A549 (cell line): Measurements from ENCODE around the gene ARAP2. TPM values are rescaled to one million over a fixed set of nuclear protein-coding genes. Genes with fewer than 3 reads are reported as not detected.

ENCODE experiments used
- ATAC-seq, 2 experiments: fragments of 200-7000 bp in 1 of 2; fragments of >200 bp in 1 of 2; cut with Nextera tagmentation in 1 of 2; cut with Tn5 transposase in 1 of 2; 3 replicates each; pipeline versions ENCODE4 v1.8.0 to v1.9.1; 2018 to 2020; ENCODE audit warnings: mild to moderate bottlenecking in 1 of 2, moderate library complexity in 1 of 2
- CTCF ChIA-PET: fragments of 300-600 bp; sonication (Branson Sonifier 250); formaldehyde crosslinking; extraction: SDS; loops from one replicate; lab custom pipeline; 2021; ENCODE audit warnings: antibody characterized with exemption, inconsistent platforms; lab: Yijun Ruan, JAX
- POLR2A ChIA-PET: fragments of 350-600 bp; formaldehyde crosslinking; extraction: SDS; loops from one replicate; lab custom pipeline; 2021; ENCODE audit warnings: antibody characterized with exemption, inconsistent platforms; lab: Yijun Ruan, JAX
- DNase-seq, 2 experiments: peaks; one replicate each; pipeline versions ENCODE4 v3.0.0 to v3.0.0-alpha.2; 2011 to 2016; ENCODE audit warnings: low read depth in 1 of 2, low spot score in 1 of 2
- FAIRE-seq: peaks from 2 replicates; lab custom pipeline; 2011; peaks lifted over from hg19 to GRCh38; lab: Jason Lieb, UNC
- H3K27ac ChIP-seq, 2 experiments: fragments of >200 bp; sonication (Bioruptor Twin); formaldehyde crosslinking; 3 replicates each; pipeline ENCODE4 v1.5.1; 2016 to 2017
- H3K4me1 ChIP-seq: fragments of >200 bp; sonication (Bioruptor Twin); formaldehyde crosslinking; 3 replicates; pipeline ENCODE4 v1.6.1; 2016
- H3K4me2 ChIP-seq: fragments of >200 bp; sonication (Bioruptor Twin); formaldehyde crosslinking; 3 replicates; pipeline ENCODE4 v1.6.1; 2016
- H3K4me3 ChIP-seq: fragments of >200 bp; sonication (Bioruptor Twin); formaldehyde crosslinking; 3 replicates; pipeline ENCODE4 v1.5.1; 2016
- H3K9me3 ChIP-seq: fragments of >200 bp; sonication (Bioruptor Twin); formaldehyde crosslinking; 3 replicates; pipeline ENCODE4 v1.6.1; 2016
- ATOH8 ChIP-seq: fragments of 250-450 bp; sonication (Bioruptor Pico); IDR thresholded peaks from 2 replicates; pipeline ENCODE4 v1.5.0; 2020; ENCODE audit warnings: low read depth, mild to moderate bottlenecking, moderate library complexity
- BCL3 ChIP-seq: fragments of >200 bp; sonication (Bioruptor Twin); formaldehyde crosslinking; IDR thresholded peaks from 3 replicates; pipeline ENCODE4 v1.6.1; 2016
- CEBPB ChIP-seq, 2 experiments: fragments of >200 bp in 1 of 2; sonication (Bioruptor Twin) in 1 of 2; formaldehyde crosslinking in 1 of 2; IDR thresholded peaks; 2 replicates each; pipeline ENCODE4 v1.6.1; 2012 to 2016
- EHMT2 ChIP-seq: fragments of 200-600 bp; sonication (generic); IDR thresholded peaks from 2 replicates; pipeline ENCODE4 v1.6.1; 2016; ENCODE audit warnings: antibody characterized with exemption, low read depth, mild to moderate bottlenecking, moderate library complexity
- EP300 ChIP-seq, 2 experiments: fragments of >200 bp; sonication (Bioruptor Twin); formaldehyde crosslinking; IDR thresholded peaks; 2 replicates in 1 of 2; 3 replicates in 1 of 2; pipeline ENCODE4 v1.6.1; 2016 to 2017
- ESRRA ChIP-seq: fragments of 150-350 bp; IDR thresholded peaks from 2 replicates; pipeline ENCODE4 v1.6.1; 2014; ENCODE audit warnings: mild to moderate bottlenecking, low read length, borderline replicate concordance
- FOSL2 ChIP-seq, 2 experiments: fragments of 450-650 bp in 1 of 2; fragments of >200 bp in 1 of 2; sonication (Bioruptor Twin) in 1 of 2; formaldehyde crosslinking; IDR thresholded peaks; 2 replicates each; pipeline versions ENCODE4 v1.5.0 to v1.6.1; 2016 to 2020; ENCODE audit warnings: mild to moderate bottlenecking in 1 of 2, moderate library complexity in 1 of 2
- FOXS1 ChIP-seq: fragments of 250-450 bp; sonication (Bioruptor Pico); IDR thresholded peaks from 2 replicates; pipeline ENCODE4 v1.5.0; 2020; ENCODE audit warnings: mild to moderate bottlenecking, moderate library complexity
- HEYL ChIP-seq: fragments of 250-450 bp; sonication (Bioruptor Pico); IDR thresholded peaks from 2 replicates; pipeline ENCODE4 v1.8.0; 2021; ENCODE audit warnings: mild to moderate bottlenecking, moderate library complexity
- HMGXB4 ChIP-seq: fragments of 250-450 bp; sonication (Bioruptor Pico); IDR thresholded peaks from 2 replicates; pipeline ENCODE4 v1.5.0; 2021; ENCODE audit warnings: mild to moderate bottlenecking, moderate library complexity, borderline replicate concordance
- HOXA7 ChIP-seq: fragments of 250-450 bp; sonication (Bioruptor Pico); IDR thresholded peaks from 2 replicates; pipeline ENCODE4 v1.5.0; 2020; ENCODE audit warnings: mild to moderate bottlenecking, moderate library complexity
- HOXB13 ChIP-seq: fragments of 250-450 bp; sonication (Bioruptor Pico); IDR thresholded peaks from 2 replicates; pipeline ENCODE4 v1.5.0; 2020; ENCODE audit warnings: low read depth, mild to moderate bottlenecking, moderate library complexity
- JUN ChIP-seq, 2 experiments: fragments of >200 bp; sonication (Bioruptor Twin); formaldehyde crosslinking; IDR thresholded peaks; 2 replicates in 1 of 2; 3 replicates in 1 of 2; pipeline ENCODE4 v1.6.1; 2016 to 2017
- JUNB ChIP-seq: fragments of >200 bp; sonication (Bioruptor Twin); formaldehyde crosslinking; IDR thresholded peaks from 2 replicates; pipeline ENCODE4 v1.6.1; 2016
- KDM5A ChIP-seq: fragments of 200-600 bp; sonication (generic); IDR thresholded peaks from 2 replicates; pipeline ENCODE4 v1.6.1; 2016; ENCODE audit warnings: antibody characterized with exemption, mild to moderate bottlenecking
- MAFK ChIP-seq: fragments of 450-650 bp; IDR thresholded peaks from 2 replicates; pipeline ENCODE4 v1.6.1; 2014; ENCODE audit not compliant: partially characterized antibody
- MAX ChIP-seq: IDR thresholded peaks from 2 replicates; pipeline ENCODE4 v1.6.1; 2012
- MAZ ChIP-seq: fragments of 150-350 bp; IDR thresholded peaks from 2 replicates; pipeline ENCODE4 v1.6.1; 2014; ENCODE audit warnings: antibody characterized with exemption, low read depth, low read length, borderline replicate concordance
- NR3C1 ChIP-seq: fragments of >200 bp; sonication (Bioruptor Twin); formaldehyde crosslinking; IDR thresholded peaks from 3 replicates; pipeline ENCODE4 v1.6.1; 2017
- PBX3 ChIP-seq: IDR thresholded peaks from 2 replicates; pipeline ENCODE4 v1.6.1; 2012
- POLR2A ChIP-seq: IDR thresholded peaks from 2 replicates; pipeline ENCODE4 v1.6.1; 2012; ENCODE audit warnings: mild to moderate bottlenecking, low read length
- POLR2AphosphoS2 ChIP-seq: conservative IDR thresholded peaks from 2 replicates; pipeline ENCODE4 v1.6.1; 2012; ENCODE audit warnings: low read length, improper control_type of control experiment, inconsistent platforms
- RARB ChIP-seq: fragments of 250-450 bp; sonication (Bioruptor Pico); IDR thresholded peaks from 2 replicates; pipeline ENCODE4 v1.8.0; 2021; ENCODE audit warnings: mild to moderate bottlenecking, moderate library complexity
- SREBF2 ChIP-seq: fragments of 450-650 bp; IDR thresholded peaks from 2 replicates; pipeline ENCODE4 v1.6.1; 2014; ENCODE audit warnings: mild to moderate bottlenecking, moderate library complexity
- TFCP2L1 ChIP-seq: fragments of 250-450 bp; sonication (Bioruptor Pico); IDR thresholded peaks from 2 replicates; pipeline ENCODE4 v1.5.0; 2021; ENCODE audit warnings: mild to moderate bottlenecking
- USF2 ChIP-seq: fragments of 450-650 bp; IDR thresholded peaks from 2 replicates; pipeline ENCODE4 v1.6.1; 2014; ENCODE audit warnings: antibody characterized with exemption
- ZC3H11A ChIP-seq: fragments of 450-650 bp; IDR thresholded peaks from 2 replicates; pipeline ENCODE4 v1.6.1; 2014; ENCODE audit warnings: antibody characterized with exemption, mild to moderate bottlenecking
- ZSCAN20 ChIP-seq: fragments of 250-450 bp; sonication (Bioruptor Pico); IDR thresholded peaks from 2 replicates; pipeline ENCODE4 v1.8.0; 2022; ENCODE audit warnings: mild to moderate bottlenecking, moderate library complexity
- WGBS: methylation state at CpG from one replicate; pipeline ENCODE4 v1.1.6; 2017; ENCODE audit errors: missing lambda C conversion rate; 5-methylcytosine and 5-hydroxymethylcytosine counted together
- polyA plus RNA-seq, 4 experiments: library from polyadenylated mRNA; depleted of rRNA in 3 of 4; stranded (reverse); fragments of >200 nt; fragmentation: RNase III in 1 of 4; extraction: RNeasy Plus Mini Kit Qiagen cat#74134 plus additional on column Dnase treatment in 1 of 4; gene quantifications; 2 replicates in 3 of 4; 3 replicates in 1 of 4; pipeline ENCODE4 v1.2.3, GENCODE V29; 2011 to 2017

ARAP2 gene
- polyA plus RNA-seq, 2 of the 4 experiments (the other 2 are of a cell fraction): 0.34 to 0.75 TPM

GRCh38 chr4:36094995-36095394, 149.3 kb downstream of the ARAP2 start:
- H3K4me2 ChIP-seq: no peak overlapping the region
- no peak overlapping the region for H3K4me3 ChIP-seq
- 81% methylated on average over 2 of the region's 2 CpGs for WGBS
- ChIA-PET CTCF (no interaction called here), POLR2A (no interaction called here)
- TF ChIP-seq FOSL2 (IDR thresholded peaks at IDR 0.05) (no peak), FOSL2 (CRISPR knock-in tag; IDR thresholded peaks at IDR 0.05) (no peak), NR3C1 (no peak), USF2 (no peak), CEBPB (IDR thresholded peaks at IDR 0.05) (no peak), RARB (CRISPR knock-in tag) (no peak), EHMT2 (no peak), ZSCAN20 (CRISPR knock-in tag) (no peak), JUNB (no peak), SREBF2 (no peak), MAFK (no peak), HMGXB4 (CRISPR knock-in tag) (no peak), EP300 (IDR thresholded peaks at IDR 0.05) (no peak), POLR2AphosphoS2 (no peak), HOXA7 (CRISPR knock-in tag) (no peak), HOXB13 (no peak), BCL3 (no peak), TFCP2L1 (CRISPR knock-in tag) (no peak), POLR2A (no peak)
- no peaks in the 10 kb centered on the region for H3K4me1 ChIP-seq
- FAIRE-seq: no peak
- DNase-seq: no peak
- H3K9me3 ChIP-seq: no peaks in the 10 kb centered on the region
- H3K27ac ChIP-seq: no peak overlapping the region
- ATAC-seq: no peak

- no peak overlapping the region for H3K27ac ChIP-seq
- CTCF ChIA-PET: no interaction called here
- TF ChIP-seq PBX3 (no peak), HEYL (CRISPR knock-in tag) (no peak), ZC3H11A (no peak), KDM5A (no peak), CEBPB (IDR thresholded peaks at IDR 0.05) (no peak), FOXS1 (no peak), HMGXB4 (CRISPR knock-in tag) (no peak), EP300 (IDR thresholded peaks at IDR 0.05) (no peak), JUN (IDR thresholded peaks at IDR 0.05) (no peak), MAZ (no peak), POLR2AphosphoS2 (no peak), MAX (no peak), FOSL2 (IDR thresholded peaks at IDR 0.05) (no peak), FOSL2 (CRISPR knock-in tag; IDR thresholded peaks at IDR 0.05) (no peak), ATOH8 (CRISPR knock-in tag) (no peak), ESRRA (no peak)
- TF ChIP-seq, all 56 proteins: peak for 0
- FAIRE-seq (no peak), DNase-seq (no peak), ATAC-seq (no peak)
- WGBS: 57% methylated on average over 9 of the region's 9 CpGs
- no peak overlapping the region for H3K4me3 ChIP-seq
- no peak overlapping the region for H3K4me2 ChIP-seq
- POLR2A ChIA-PET: no interaction called here
- H3K4me1 ChIP-seq: no peaks in the 10 kb centered on the region
- H3K9me3 ChIP-seq: no peaks in the 10 kb centered on the region
These were observed 152.3 kb downstream of the ARAP2 start for GRCh38 chr4:36091997-36092396.
